ENCODE results near the gene SMAP1. TPM values are rescaled to one million over a fixed set of nuclear protein-coding genes. Genes with fewer than 3 reads are reported as not detected.
A peak's percentile ranks its signal among the peaks of the same experiment; 100 is the strongest.

Gene SMAP1
- 21.9 TPM for total RNA-seq

DNA sequence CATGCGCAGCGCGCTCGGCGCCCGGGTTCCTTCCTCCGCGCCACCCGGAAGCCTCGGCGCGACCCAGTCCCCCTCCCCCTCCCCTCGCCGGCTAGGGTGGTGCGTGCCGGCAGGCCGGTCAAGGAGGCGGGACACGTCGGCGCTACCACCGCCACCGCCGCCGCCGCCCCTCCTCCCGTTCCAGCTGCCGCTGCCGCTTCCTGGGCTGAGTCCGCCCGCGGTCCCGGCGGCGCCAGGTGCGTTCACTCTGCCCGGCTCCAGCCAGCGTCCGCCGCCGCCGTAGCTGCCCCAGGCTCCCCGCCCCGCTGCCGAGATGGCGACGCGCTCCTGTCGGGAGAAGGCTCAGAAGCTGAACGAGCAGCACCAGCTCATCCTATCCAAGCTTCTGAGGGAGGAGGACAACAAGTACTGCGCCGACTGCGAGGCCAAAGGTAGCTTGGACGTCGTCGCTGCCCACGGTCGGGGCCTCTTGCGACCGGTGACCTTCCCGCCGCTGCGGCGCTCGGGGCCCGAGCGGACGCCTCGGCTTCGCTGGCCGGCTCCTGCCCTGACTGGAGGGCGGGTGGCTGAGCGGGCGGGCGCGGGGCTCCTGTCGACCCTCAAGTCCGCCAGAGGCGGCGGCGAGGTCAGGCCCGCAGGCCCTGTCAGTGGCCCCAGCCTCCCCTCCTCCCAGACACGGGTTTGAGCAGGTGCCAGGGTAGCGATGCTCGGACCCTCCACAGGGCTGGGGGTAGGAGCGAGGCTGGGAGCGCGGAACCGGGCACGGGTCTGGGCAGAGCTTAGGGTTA, at the start of gene SMAP1:
SMAP1 (plus strand) TSS at position 173 of the 788 bp plus-strand sequence; CDS start at position 314, 141 bp downstream.
- DNase-seq (ENCODE audit: low spot score), result peak; percentile 96

DNA sequence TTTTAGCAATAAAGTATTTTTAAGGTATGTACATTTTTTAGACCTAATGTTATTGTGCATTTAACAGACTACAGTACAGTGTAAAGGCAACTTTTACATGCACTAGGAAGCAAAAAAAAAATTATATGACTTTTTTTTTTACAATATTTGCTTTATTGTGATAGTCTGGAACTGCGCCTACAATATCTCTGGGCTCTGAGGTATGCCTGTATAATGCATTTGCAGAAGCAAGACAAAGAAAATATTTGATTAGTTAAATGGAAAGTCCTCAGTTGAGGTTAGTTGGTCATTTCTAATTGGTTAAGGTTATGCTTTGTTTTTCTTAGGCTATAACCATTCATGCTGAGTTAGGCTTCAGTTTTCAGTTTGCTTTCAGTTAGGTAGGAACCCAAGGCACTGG, 46.9 kb upstream of the SMAP1 start:
- no peak for DNase-seq (ENCODE audit: low spot score)

DNA sequence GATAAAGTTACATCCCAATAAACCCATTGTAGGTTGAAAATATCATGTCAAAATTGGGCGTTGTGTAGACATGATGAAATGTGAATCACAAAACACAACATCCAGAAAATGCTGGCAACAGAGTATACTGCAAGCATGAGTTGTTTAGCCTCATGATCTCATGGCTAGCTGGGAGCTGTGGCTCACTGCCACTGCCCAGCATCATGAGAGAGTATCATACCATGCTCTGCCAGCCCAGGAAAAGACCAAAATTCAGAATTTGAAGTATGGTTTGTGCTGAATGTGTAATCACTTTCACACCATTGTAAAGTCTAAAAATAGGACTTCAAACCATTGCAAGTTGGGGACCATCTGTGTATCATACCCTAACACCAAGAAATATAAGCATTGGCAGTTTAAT, 45.2 kb upstream of the SMAP1 start:
- DNase-seq (ENCODE audit: low spot score), result no peak

DNA sequence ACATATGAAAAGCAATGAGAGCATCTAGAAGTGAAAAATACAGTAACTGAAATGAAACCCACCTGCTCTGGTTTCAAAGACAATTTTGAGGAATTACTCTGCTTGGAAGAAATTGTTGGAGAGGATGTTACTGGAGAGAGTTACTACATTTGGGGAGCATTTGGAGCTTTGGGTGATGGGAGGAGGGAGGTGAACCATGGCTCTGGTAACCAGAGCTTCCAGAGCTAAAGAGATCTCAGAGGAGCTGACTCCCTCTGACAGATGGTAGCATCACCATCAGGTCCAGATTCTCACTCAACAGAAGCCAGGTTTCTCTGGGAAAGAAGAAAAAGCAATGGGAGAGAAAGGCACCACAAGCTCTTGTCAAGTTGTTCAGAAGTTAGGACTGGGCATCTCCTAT, 42.2 kb upstream of the SMAP1 start:
- DNase-seq (ENCODE audit: low spot score), result no peak

DNA sequence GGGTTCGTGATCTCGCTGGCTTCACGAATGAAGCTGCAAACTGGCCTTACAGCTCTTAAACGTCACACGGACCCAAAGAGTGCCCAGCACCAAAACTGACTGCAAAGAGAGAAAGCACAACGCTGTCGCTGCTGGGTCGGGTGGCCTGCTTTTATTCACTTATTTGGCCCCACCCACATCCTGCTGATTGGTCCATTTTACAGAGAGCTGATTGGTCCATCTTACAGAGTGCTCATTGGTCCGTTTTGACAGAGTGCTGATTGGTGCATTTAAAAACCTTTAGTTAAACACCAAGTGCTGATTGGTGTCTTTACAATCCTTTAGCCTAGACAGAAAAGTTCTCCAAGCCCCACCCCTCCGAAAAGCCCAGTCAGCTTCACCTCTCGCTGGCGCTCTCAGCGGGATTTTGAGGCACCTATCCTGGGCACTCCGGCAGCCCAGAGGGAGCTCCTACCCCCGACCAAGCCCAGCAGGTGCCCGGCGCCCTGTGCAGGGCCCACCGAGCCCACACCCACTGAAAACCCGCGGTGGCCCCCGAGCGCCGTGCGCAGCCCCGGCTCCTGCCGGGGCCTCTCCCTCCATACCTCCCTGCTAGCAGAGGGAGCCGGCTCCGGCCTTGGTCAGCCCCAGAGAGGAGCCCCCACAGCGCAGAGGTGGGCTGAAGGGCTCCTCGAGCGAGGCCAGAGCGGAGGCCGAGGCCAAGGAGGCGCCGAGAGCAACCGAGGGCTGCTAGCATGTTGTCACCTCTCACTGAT, 40.0 kb upstream of the SMAP1 start:
- DNase-seq (ENCODE audit: low spot score), result no peak

DNA sequence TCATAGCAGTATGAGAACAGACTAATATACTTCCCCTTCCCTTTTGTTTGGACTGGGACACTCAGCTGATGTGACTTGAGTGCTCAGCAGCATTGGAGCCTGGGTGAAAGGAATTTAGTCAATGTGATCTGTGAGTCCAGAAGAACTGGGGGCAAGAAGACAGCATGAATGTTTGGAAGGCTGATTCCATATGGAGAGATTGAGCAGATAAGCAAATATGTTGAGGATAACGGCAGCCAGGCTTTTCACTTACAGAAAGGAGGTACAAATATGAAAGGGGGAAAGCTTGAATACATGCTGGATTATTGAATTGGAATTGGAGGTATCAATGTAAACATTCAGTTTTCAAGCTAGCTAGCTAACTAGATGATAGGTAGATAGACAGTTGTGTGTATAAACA, 37.8 kb upstream of the SMAP1 start:
- DNase-seq (ENCODE audit: low spot score), result no peak

DNA sequence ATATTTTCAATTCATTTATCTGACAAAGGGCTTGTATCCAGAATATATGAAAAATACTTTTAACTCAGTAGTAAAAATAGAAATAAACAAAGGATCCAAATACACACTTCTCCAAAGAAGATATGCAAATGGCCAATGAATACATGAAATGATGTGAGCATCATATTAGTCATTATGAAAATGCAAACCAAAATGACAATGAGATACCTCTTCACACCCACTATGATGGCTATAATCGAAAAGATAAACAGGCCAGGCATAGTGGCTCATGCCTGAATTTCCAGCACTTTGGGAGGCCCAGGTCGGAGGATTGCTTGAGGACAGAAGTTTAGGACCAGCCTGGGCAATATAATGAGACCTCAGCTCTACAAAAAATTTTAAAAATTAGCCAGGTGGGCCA, 33.8 kb upstream of the SMAP1 start:
- no peak for DNase-seq (ENCODE audit: low spot score)

DNA sequence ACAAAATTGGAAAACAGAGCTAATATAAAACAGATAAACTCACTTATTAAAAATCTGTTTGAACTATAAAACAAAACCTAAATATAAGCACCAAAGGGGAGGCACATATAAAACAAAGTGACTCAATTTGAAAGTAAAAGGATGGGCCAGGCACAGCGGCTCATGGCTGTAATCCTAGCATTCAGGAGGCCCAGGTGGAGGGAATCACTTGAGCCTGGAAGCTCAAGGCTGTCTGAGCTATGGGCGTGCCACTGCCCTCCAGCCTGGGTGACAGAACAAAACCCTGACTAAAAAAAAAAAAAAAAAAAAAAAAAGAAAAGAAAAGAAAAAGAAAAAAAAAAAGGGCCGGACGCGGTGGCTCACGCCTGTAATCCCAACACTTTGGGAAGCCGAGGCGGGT, 31.1 kb upstream of the SMAP1 start:
- DNase-seq (ENCODE audit: low spot score), result no peak

DNA sequence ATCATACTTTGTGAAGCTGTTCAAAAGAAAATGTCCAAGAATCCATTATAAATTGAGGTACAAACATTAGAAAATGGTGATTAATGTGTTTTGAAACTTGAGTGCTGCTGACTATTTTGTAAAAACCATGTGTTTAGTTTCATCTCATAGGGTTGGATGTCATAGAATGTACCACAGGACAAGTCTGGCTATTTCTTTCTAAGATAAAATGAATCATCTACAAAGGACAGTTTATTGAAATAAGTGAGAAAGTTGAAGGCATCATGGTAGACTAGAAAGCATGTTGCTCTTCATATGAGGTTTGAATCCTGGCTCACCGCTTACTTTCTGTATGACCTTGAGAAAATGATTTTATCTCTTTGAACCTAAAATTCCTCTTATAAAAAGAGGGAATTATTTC, 29.2 kb upstream of the SMAP1 start:
- DNase-seq (ENCODE audit: low spot score), result no peak

DNA sequence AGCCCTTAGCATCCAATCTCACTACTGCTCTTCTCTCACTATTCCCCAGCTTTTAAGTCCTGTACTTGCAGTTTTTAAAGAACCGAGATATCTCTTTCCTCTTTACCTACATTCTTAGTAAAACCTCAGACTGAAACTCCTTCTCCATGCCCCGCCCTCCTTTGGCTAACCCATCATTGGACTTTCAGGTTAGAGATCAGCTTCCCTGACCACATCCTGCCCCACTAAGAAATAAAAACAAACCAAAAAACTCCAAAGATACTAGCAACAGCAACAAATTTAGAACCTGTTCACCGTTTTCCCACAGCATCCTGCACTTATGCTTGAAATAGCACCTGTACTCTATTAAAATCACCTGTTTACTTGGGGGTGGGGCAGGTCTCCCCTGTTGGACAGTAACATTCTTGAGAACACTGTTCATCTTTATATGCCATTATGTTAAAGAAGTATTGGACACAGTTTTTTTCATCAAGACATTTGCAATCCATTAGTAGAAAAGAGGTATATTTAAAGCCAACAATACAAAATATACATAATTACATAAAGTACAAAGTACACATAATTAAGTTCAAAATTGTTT, 16.3 kb upstream of the SMAP1 start:
- DNase-seq (ENCODE audit: low spot score), result no peak

DNA sequence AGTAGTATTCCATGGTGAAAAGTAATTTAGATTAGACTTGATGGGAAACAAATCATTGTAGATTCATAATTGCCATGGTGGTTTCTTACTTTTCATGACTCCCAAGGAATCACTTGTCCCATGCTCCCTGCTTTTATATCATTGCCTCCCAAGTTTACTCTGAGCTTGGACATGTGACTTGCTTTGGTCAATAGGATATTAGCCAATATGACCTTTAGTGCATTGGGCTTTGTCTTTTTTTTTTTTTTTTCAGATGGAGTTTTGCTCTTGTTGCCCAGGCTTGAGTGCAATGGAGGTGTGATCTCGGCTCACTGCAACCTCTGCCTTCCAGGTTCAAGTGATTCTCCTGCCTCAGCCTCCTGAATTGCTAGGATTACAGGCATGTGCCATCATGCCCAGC, 15.5 kb upstream of the SMAP1 start:
- no peak for DNase-seq (ENCODE audit: low spot score)

DNA sequence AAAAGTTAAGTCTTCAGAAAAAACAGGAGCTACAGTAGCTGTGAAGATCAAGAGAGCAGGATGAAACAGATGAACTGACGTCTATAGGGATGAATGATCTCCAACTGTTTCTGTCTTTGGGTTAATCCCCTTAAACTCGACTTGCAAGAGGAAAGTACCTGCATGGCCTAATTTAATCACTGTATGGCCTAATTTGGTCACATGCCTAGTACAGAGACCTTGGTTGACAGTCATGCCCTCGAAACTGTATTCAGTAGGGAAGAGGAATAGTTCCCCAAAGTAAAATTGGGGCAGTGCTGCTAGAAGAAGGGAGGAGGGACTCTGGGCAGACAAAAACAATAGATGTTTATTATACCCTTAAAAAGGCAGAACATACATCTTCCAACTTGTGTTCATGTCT, 10.0 kb upstream of the SMAP1 start:
- no peak for DNase-seq (ENCODE audit: low spot score)

DNA sequence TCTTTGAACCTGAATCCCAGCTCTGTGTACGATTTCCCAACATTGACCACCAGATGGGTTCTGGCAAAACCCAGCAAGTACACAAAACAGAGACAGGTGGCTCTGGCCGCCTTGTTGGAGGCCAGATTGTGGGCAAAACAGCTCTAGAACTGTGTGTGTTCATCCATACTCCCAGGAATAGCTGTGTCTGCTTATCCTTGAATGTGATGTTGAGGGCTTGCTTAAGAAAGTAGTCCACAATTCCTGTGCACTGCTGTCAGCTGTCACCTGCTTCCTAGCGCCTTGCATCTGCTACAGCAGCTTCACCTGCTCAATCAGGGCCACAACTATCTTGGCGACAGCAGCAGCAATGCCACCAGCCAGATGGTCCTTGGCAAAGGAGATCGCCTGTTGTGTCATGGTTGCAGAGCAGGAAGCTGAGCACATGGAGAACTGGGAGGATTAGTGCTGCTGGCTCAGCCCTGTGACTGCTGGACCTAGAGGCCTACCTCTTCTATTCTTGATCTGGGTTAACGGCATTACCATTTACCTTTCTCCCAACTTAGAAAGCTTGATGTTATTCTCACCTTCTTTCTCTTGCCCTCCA, 3.7 kb upstream of the SMAP1 start:
- no peak for DNase-seq (ENCODE audit: low spot score)

DNA sequence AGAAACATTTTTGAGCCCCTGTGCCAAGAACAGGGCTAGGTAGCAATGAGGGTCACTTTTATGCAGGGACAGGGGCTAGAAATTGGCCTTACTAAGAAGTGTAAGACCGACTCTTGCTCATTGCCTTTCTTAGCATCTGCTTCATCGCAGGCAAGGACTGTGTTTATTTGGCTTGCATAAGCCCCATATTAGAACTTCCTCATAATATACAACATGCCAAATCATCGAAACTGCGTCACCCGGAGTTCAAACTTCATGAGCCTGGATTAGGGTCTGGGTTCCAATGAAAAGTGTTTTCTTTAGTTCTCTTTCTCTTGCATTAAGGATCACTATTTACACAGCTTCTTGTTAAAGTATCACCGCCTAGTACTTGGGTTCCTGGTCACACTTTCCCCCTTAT, 977 bp upstream of the SMAP1 start:
- DNase-seq (ENCODE audit: low spot score), result no peak

DNA sequence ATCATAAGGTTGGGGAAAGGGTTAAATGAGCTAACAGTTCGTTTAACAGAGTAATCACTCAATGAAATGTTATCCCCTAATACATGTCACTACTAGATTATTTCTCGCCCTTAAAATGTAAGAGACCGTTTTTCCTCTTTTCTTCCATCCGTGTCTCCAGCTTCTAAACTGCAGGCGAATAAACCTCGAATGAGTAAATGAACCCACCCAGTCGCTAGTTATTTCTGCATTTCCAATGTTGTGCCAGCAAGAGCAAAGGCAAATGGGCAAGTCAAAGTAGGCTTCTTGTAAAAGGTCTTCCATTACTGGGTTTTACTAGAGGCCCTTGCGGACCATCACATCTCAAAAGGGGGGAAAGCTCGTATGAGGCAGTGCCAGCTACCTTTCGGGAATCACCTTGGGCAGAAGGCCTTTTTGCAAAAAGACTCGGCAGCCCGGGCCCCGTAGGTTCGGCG, 400 bp upstream of the SMAP1 start:
- no peak for DNase-seq (ENCODE audit: low spot score)

DNA sequence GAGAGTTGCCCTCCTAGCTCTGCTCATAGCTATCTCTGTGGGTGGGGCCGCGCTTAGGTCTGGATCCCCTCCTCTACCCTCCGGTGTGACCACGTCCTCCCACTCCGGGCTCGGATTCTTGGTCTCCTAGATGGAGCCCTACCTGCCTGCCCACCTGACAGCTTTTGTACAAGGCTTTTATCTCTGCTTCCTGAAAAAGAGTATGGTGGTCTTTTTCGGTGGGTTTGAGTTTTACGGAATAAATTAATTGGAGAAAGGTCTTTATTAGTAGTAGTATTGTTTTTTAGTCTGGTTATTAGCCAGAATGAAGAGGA, 773 bp downstream of the SMAP1 start:
- DNase-seq (ENCODE audit: low spot score), result no peak

DNA sequence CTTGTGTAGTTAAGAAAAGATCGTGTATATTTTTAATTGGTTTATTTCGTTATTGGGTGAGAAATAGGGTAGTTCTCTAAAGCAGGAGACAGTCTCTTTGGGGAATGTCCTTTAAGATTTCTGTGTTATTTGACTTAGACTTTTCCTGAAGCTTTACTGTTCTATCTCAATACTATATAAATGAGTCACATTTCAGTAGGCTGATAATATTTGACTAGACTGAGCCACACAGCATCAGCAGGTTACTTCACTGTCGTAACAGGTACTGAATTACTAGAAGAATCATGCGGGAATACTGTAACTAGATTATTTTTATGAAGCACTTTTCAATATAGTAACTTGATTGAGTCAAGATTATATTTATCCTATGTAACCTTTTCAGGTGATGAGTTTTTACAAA, 1.4 kb downstream of the SMAP1 start:
- DNase-seq (ENCODE audit: low spot score), result no peak

DNA sequence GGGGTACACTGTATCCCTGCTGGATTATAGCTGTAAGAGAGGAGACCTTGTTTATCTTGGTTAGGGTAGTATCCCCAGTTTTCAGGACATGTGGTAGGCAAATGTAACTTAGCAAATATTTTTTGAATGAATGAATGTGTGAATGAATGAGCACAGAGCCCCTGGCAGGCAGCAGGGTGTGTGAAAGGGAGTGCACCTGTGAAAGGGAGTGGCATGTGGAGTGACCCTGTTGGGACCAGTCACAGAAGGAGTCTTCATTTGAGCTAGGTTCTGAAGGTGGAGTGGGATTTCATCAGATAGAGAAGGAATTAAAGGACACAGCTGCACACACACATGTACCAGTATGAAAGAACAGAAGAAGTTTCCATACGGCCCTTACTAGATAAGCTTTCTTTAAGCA, 4.9 kb downstream of the SMAP1 start:
- DNase-seq (ENCODE audit: low spot score), result no peak

DNA sequence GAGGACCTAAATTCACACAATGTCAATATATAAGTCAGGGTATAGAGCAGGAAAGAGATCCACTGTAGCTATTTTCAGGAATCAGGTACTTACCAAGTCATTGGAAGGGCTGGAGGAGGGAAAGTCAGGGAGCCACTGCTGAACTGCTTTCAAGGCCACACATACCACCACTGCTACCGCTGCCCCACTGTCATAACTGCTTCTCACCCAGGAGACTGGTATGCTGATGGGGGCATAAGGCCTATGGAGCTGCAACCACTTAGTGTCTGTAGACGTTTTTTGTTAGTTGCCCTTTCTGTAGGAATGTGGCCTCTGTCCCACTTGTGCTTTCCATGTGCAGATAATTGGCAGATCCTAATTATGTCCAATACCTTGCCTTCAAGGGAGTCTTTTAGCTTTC, 5.4 kb downstream of the SMAP1 start:
- no peak for DNase-seq (ENCODE audit: low spot score)

DNA sequence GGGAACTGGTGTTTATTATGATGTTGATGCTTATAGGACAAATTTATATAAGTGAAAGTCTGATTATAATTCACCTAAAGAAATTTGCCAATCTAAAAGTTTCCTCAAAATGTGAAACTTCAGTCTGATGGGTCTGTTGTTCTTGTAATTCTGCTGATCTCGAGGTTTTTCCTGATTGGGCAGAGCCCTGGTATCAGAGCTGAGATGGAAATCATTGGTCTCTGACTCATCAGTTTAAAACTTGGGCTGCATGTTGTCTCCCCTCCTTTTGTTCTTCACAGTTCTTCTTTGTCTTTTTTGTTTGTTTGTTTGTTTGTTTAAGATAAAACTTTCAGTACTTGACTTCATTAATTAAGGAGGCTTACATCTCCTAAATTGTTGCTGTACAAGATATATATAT, 5.9 kb downstream of the SMAP1 start:
- no peak for DNase-seq (ENCODE audit: low spot score)

DNA sequence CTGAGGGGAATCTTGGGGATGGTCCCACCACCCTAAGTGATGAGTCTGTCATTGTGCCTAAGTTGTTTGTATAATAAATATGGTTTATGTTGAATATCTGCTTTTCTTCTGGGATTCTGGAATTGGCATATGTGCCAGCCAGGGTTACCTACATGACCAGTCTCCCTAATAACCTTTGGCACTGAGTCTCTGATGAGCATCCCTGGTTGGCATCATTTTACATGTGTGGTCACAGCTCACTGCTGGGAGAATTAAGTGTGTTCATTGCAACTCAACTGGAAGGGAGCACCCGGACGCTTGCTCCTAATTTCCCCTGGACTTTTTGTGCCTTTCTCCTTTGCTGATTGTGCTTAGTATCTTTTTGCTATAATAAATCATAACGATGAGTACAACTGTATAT, 8.1 kb downstream of the SMAP1 start:
- DNase-seq (ENCODE audit: low spot score), result no peak

DNA sequence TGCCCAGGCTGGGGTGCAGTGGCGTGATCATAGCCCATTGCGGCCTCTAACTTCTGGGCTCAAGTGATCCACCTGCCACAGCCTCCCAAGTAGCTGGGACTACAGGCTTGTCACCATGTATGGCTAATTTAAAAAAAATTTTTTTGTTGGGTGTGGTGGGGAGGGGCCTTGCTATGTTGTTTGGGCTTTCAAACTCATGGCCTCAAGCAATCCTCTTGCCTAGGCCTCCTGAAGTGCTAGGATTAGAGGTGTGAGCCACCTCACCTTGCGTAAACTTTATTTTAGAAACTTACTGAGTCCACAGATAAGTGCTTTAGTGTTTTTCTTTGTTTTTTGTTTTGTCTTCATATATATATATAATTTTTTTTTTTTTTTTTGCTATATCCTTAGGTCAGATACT, 9.1 kb downstream of the SMAP1 start:
- no peak for DNase-seq (ENCODE audit: low spot score)

DNA sequence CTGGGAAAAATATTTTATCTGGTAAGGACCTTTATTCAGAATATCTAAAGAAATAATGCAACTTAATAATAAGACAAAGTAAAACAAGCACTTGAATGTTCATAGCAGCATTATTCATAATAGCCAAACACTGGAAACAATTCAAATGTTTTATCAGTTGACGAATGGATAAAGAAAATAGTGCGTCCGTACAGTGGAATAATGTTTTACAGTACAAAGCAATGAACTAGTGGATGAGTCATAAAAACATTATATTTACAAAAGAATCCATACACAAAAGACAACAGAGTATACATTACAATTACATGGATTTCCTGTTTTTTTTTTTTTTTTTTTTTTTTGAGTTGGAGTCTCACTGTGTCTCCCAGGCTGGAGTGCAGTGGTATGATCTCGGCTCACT, 12.7 kb downstream of the SMAP1 start:
- no peak for DNase-seq (ENCODE audit: low spot score)
